ENCODE results near the gene CLEC7A.

CLEC7A gene

DNA sequence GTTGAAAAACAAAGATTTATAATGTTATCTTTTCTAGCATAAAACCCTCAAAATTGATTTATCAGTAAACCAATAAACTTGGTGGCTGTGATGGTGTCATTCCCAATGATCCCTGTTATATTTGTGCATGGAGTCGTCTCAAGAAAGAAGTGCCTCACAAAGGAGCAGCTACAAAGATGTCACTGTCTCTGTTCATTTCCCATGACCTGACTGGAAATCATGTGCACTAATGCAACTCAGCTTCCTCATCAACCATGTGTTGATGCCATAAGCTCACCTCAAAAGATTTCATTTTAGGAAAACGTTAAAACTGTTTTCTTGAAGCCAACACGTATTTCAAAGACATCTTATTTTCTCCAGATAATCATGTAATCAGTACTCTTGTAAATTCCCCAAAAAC, 60.0 kb downstream of the CLEC7A start:
- Histone ChIP-seq H3K9ac (ENCODE audit: low read length) (no peak overlapping the region), H3K79me2 (ENCODE audit: low read length) (no peaks in the 10 kb centered on the region), H3K4me2 (ENCODE audit: low read length) (peak overlapping the region; percentile 15; the same call in 1 of the 2 replicates), H4K20me1 (ENCODE audit: insufficient read depth, low read length) (no peaks in the 10 kb centered on the region), H2AFZ (ENCODE audit: low read depth, low read length) (no peak overlapping the region), H3K4me1 (ENCODE audit: low read length) (peaks cover 26% of the 10 kb centered on the region), H3K9me3 (ENCODE audit: insufficient read depth, low read length) (no peaks in the 10 kb centered on the region), H3K27me3 (ENCODE audit: low read depth, low read length) (peaks cover 7% of the 10 kb centered on the region; the same call in 1 of the 2 replicates), H3K4me3 (ENCODE audit: low read length) (no peak overlapping the region), H3K27ac (ENCODE audit: low read length) (no peak overlapping the region), H3K36me3 (replicated peaks; ENCODE audit: low read depth, low read length) (no peaks in the 10 kb centered on the region)
- TF ChIP-seq, protein P1, sequence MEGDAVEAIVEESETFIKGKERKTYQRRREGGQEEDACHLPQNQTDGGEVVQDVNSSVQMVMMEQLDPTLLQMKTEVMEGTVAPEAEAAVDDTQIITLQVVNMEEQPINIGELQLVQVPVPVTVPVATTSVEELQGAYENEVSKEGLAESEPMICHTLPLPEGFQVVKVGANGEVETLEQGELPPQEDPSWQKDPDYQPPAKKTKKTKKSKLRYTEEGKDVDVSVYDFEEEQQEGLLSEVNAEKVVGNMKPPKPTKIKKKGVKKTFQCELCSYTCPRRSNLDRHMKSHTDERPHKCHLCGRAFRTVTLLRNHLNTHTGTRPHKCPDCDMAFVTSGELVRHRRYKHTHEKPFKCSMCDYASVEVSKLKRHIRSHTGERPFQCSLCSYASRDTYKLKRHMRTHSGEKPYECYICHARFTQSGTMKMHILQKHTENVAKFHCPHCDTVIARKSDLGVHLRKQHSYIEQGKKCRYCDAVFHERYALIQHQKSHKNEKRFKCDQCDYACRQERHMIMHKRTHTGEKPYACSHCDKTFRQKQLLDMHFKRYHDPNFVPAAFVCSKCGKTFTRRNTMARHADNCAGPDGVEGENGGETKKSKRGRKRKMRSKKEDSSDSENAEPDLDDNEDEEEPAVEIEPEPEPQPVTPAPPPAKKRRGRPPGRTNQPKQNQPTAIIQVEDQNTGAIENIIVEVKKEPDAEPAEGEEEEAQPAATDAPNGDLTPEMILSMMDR (IDR thresholded peaks at IDR 0.05; ENCODE audit: low read depth, low read length), result no peak
- TF ChIP-seq EZH2phosphoT487 (IDR thresholded peaks at IDR 0.05; ENCODE audit: low read depth), result no peak

DNA sequence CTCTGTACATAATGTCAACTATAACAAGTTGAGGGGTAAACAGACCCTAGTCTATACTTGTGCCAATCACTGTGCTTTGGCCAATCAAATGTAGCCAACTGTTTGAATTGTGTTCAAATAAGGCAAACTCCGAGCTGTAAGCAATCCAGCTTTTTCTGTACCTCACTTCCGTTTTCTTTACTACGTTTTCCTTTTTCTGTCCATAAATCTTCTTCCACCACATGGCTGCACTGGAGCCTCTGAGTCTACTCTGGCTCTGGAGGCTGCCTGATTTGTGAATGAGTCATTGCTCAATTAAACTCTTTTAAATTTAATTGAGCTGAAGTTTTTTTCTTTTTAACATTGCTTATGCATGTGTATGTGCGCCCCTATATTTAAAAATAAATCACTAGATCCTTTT, 60.9 kb downstream of the CLEC7A start:
- Histone ChIP-seq H3K36me3 (replicated peaks; ENCODE audit: low read depth, low read length) (no peaks in the 10 kb centered on the region), H4K20me1 (ENCODE audit: insufficient read depth, low read length) (no peaks in the 10 kb centered on the region), H3K9me3 (ENCODE audit: insufficient read depth, low read length) (no peaks in the 10 kb centered on the region), H3K4me1 (ENCODE audit: low read length) (peaks cover 26% of the 10 kb centered on the region), H3K9ac (ENCODE audit: low read length) (no peak overlapping the region), H3K27ac (ENCODE audit: low read length) (no peak overlapping the region), H2AFZ (ENCODE audit: low read depth, low read length) (no peak overlapping the region), H3K79me2 (ENCODE audit: low read length) (no peaks in the 10 kb centered on the region), H3K4me2 (ENCODE audit: low read length) (peak overlapping the region; percentile 24; the same call in 1 of the 2 replicates), H3K4me3 (ENCODE audit: low read length) (no peak overlapping the region), H3K27me3 (ENCODE audit: low read depth, low read length) (peaks cover 7% of the 10 kb centered on the region; the same call in 1 of the 2 replicates)
- no peak for TF ChIP-seq EZH2phosphoT487 (IDR thresholded peaks at IDR 0.05; ENCODE audit: low read depth)
- TF ChIP-seq, protein P1 (IDR thresholded peaks at IDR 0.05; ENCODE audit: low read depth, low read length), result no peak

DNA sequence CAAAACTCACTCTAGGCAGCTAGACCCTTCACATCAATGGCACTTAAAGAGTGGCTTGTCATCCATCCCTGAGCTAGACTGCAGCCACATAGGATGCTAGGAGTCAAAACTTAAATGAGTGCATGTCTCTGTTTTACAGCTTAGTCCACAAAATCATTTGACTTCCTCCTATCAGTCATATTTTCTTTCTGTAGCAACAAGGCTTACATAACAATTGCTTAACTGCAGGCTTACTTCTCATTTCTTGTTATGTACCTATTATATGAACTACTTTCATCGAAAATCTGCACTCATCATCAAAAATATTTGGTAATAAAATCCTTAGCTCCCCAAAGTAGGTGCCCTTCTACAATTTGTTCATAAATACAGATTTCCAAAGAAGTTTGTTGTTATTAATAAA, 61.4 kb downstream of the CLEC7A start:
- H3K4me1 ChIP-seq (ENCODE audit: low read length), result peaks cover 26% of the 10 kb centered on the region
- H3K27me3 ChIP-seq (ENCODE audit: low read depth, low read length), result peaks cover 7% of the 10 kb centered on the region; the same call in 1 of the 2 replicates
- no peak overlapping the region for H2AFZ ChIP-seq (ENCODE audit: low read depth, low read length)
- H3K36me3 ChIP-seq (replicated peaks; ENCODE audit: low read depth, low read length), result no peaks in the 10 kb centered on the region
- no peak for TF ChIP-seq EZH2phosphoT487 (IDR thresholded peaks at IDR 0.05; ENCODE audit: low read depth)
- TF ChIP-seq, protein P1 (IDR thresholded peaks at IDR 0.05; ENCODE audit: low read depth, low read length), result no peak
- no peak overlapping the region for H3K27ac ChIP-seq (ENCODE audit: low read length)
- no peaks in the 10 kb centered on the region for H3K79me2 ChIP-seq (ENCODE audit: low read length)
- no peaks in the 10 kb centered on the region for H3K9me3 ChIP-seq (ENCODE audit: insufficient read depth, low read length)
- H3K4me2 ChIP-seq (ENCODE audit: low read length), result peak overlapping the region; percentile 24; the same call in 1 of the 2 replicates
- H4K20me1 ChIP-seq (ENCODE audit: insufficient read depth, low read length), result no peaks in the 10 kb centered on the region
- no peak overlapping the region for H3K4me3 ChIP-seq (ENCODE audit: low read length)
- no peak overlapping the region for H3K9ac ChIP-seq (ENCODE audit: low read length)

DNA sequence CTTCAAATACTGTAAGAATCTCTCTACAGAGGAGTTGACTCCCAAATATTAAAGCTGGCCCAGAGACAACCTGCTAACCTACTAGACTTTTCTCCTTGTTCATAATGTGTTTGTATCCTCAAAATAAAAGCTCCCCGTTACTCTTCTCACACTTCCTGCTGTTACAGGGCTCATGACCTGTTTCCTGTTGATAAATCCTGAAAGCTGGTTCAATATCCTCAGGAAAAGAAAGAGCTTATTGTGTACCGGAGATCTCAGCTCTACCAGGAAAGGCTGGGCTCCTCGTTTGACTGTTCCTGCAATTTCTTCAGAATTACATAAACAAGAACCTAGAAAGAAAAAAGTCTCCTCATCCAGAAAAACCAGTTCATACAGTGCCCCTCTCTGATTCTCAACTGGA, 62.1 kb downstream of the CLEC7A start:
- H3K27ac ChIP-seq (ENCODE audit: low read length), result no peak overlapping the region
- no peaks in the 10 kb centered on the region for H4K20me1 ChIP-seq (ENCODE audit: insufficient read depth, low read length)
- TF ChIP-seq, protein P1 (IDR thresholded peaks at IDR 0.05; ENCODE audit: low read depth, low read length), result no peak
- no peak for TF ChIP-seq EZH2phosphoT487 (IDR thresholded peaks at IDR 0.05; ENCODE audit: low read depth)
- H3K9ac ChIP-seq (ENCODE audit: low read length), result no peak overlapping the region
- no peak overlapping the region for H3K4me3 ChIP-seq (ENCODE audit: low read length)
- H3K4me2 ChIP-seq (ENCODE audit: low read length), result no peak overlapping the region
- H3K27me3 ChIP-seq (ENCODE audit: low read depth, low read length), result peaks cover 7% of the 10 kb centered on the region; the same call in 1 of the 2 replicates
- H3K9me3 ChIP-seq (ENCODE audit: insufficient read depth, low read length), result no peaks in the 10 kb centered on the region
- H3K36me3 ChIP-seq (replicated peaks; ENCODE audit: low read depth, low read length), result no peaks in the 10 kb centered on the region
- H3K4me1 ChIP-seq (ENCODE audit: low read length), result peaks cover 26% of the 10 kb centered on the region
- H2AFZ ChIP-seq (ENCODE audit: low read depth, low read length), result no peak overlapping the region
- H3K79me2 ChIP-seq (ENCODE audit: low read length), result no peaks in the 10 kb centered on the region
